Immature natural killer cell (primary cell): ENCODE results near the gene ERI2. TPM values are rescaled to one million over a fixed set of nuclear protein-coding genes. Genes with fewer than 3 reads are reported as not detected.

Experiments
- DNase-seq, 3 donors: peaks; one replicate each; pipeline ENCODE4 v3.0.0; 2022; ENCODE audit warnings: mixed read lengths in 1 of 3
- H3K27ac Mint-ChIP-seq, 6 donors: one replicate each; pipeline ENCODE4 v1.8.0; 2020; ENCODE audit warnings: mixed read lengths in 6 of 6, mild to moderate bottlenecking in 5 of 6, inconsistent platforms in 4 of 6, moderate library complexity in 3 of 6
- H3K27me3 Mint-ChIP-seq, 3 donors: one replicate each; pipeline ENCODE4 v1.8.0; 2020 to 2021; ENCODE audit warnings: low read depth in 3 of 3, mild to moderate bottlenecking in 3 of 3, mixed read lengths in 3 of 3, moderate library complexity in 3 of 3, inconsistent platforms in 1 of 3
- H3K36me3 Mint-ChIP-seq, 3 donors: one replicate each; pipeline ENCODE4 v1.8.0; 2020; ENCODE audit warnings: mixed read lengths in 3 of 3, inconsistent platforms in 2 of 3, mild to moderate bottlenecking in 2 of 3
- H3K4me1 Mint-ChIP-seq, 2 donors: one replicate each; pipeline ENCODE4 v1.8.0; 2020; ENCODE audit warnings: inconsistent platforms in 2 of 2, mild to moderate bottlenecking in 2 of 2, mixed read lengths in 2 of 2, moderate library complexity in 1 of 2
- H3K4me3 Mint-ChIP-seq, 5 donors: one replicate each; pipeline ENCODE4 v1.8.0; 2020; ENCODE audit warnings: mild to moderate bottlenecking in 5 of 5, mixed read lengths in 5 of 5, inconsistent platforms in 3 of 5, moderate library complexity in 3 of 5
- H3K9me3 Mint-ChIP-seq, 6 donors: one replicate each; pipeline ENCODE4 v1.8.0; 2020; ENCODE audit warnings: mild to moderate bottlenecking in 6 of 6, mixed read lengths in 6 of 6, inconsistent platforms in 4 of 6, moderate library complexity in 3 of 6
- polyA plus RNA-seq, 3 donors: library from polyadenylated mRNA; unstranded; fragments of 300-500 nt; fragmentation: Illumina TruSeq; gene quantifications; one replicate each; pipeline ENCODE4 v1.2.3, GENCODE V29; 2021

The ERI2 gene, protein sequence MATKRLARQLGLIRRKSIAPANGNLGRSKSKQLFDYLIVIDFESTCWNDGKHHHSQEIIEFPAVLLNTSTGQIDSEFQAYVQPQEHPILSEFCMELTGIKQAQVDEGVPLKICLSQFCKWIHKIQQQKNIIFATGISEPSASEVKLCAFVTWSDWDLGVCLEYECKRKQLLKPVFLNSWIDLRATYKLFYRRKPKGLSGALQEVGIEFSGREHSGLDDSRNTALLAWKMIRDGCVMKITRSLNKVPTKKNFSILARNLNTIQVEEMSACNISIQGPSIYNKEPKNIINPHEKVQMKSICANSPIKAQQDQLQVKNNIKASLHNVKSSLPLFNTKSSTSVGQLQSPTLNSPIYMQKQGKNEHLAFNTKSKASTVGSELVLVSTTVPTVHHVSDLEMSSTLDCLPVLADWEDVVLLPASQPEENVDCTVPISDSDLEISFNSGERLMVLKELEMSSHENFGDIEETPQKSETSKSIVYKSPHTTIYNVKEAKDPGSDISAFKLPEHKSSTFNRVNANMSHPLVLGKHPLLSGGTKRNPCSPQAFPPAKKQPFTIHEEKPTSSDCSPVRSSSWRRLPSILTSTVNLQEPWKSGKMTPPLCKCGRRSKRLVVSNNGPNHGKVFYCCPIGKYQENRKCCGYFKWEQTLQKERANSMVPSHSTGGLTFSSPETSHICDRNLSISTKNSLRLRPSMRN
- 1 to 10 TPM; 2.0 to 4.7 (median 4.2) TPM for polyA plus RNA-seq

DNA sequence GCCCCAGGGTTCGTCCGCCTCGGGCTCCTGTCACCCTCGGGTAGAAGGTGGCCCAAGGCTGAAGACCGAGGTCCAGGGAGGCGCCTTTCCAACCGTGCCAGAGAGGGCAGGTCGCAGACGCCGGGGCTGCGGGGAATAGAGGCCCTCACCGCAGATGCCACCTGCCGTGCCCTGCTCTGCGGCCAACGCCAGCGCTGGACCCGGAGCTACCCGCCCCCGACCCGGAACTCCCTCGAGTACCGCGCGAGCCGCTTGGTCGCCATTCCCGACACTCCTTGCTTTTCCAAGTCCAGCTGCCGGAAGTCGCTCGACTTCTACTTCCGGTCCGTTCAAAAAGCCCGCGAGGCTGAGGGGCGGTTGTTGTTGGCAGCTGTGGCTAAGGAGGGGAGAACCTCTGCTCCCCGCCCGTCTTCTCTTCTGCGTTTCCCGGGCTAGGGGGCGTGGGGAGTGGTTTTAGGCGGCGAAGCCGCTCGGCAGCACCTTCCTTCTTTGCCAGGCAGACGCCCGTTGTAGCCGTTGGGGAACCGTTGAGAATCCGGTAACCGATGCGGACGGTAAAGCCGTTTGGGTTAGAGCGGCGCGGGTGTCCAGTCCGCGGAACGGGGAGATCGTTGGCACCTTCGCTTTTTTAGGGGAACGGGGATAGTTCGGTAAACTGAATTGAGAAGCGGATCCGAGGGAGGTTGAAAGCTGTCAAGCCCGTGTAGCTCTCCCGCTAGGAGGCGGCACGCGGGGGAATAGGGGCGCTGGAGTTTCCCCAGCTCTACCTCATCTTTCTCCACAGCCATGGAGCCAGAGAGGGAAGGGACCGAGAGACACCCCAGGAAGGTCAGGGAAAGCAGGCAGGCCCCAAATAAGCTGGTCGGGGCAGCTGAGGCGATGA is at the start of gene ERI2, which contains the start of gene REXO5:
TSS of gene ERI2 (minus strand) at position 305 of the 883 bp plus-strand sequence. CDS start at position 263, 42 bp downstream.
TSS of gene REXO5 (plus strand) at position 360 of the 883 bp plus-strand sequence. CDS start at position 787, 427 bp downstream.
- Mint-ChIP-seq H3K4me3 (peak within 1 kb of the TSS; percentile 96 to 100 (median 98)), H3K27ac (peak within 1 kb of the TSS; percentile 88 to 97 (median 94)), H3K9me3 (no peaks in the 10 kb centered on the region), H3K36me3 (no peaks in the 10 kb centered on the region), H3K27me3 (peaks cover 0 to 5% (median 1%) of the 10 kb centered on the region in 3 donors), H3K4me1 (peaks cover 28 to 44% of the 10 kb centered on the region in 2 donors)
- DNase-seq = peak; percentile 73 to 76 (median 75)

DNA sequence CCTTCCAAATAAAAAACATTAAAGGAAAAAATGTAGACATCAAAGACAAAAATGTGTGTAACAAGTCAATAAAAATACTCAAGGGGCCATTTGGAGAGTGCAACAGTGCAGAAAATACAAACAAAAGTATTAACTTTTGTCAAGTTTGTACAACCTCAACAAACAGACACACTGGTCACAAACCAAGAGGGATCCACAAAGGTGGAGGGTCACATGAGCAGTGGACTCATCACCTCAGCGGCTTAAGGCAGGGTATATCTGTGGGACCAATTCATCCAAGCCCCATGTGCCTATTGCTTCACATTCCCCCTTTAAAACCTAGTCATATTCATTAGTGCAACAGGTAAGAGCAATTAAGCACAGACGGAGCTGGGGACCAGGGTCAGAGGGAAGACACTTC is 48.7 kb upstream of the ERI2 start:
- Mint-ChIP-seq H3K27me3 (no peaks in the 10 kb centered on the region), H3K4me1 (peaks cover 0 to 2% of the 10 kb centered on the region in 2 donors), H3K9me3 (no peaks in the 10 kb centered on the region), H3K4me3 (no peak overlapping the region), H3K36me3 (peaks cover 9 to 19% (median 11%) of the 10 kb centered on the region in 3 donors), H3K27ac (peak overlapping the region in 1 of 6 donors; percentile 18)
- no peak for DNase-seq

DNA sequence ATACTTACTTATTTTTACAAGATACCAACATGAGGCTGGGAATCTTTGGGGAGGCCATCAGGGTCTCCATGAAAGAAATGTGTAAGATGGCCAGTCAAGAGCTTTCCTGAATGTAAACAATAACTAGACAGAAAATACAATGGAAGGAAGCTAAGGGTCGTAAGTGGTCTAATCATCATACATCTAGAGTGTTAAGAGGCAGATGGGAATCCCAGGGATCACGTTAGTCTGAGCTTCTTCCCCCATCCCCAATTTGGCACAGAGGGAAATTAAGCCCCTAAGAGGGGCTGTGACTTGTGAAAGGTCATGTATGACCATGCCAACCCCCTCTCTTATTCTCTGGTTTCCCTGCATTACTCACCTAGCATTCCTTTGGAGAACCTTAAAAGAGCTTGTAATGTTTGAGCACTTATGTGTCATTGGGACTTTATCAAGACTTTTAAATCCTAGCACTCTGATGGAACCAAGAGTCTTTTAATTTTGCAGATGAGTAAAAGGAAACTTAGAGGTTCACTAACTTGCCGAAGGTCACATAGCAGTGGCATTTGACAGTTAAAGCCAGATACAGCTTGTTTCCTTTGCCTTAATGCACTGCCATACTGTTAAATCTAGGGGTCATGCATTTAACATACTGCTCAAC is 47.8 kb upstream of the ERI2 start:
- peaks cover 4 to 11% (median 11%) of the 10 kb centered on the region in 3 donors for H3K36me3 Mint-ChIP-seq
- H3K4me1 Mint-ChIP-seq = peaks cover 0 to 3% of the 10 kb centered on the region in 2 donors
- DNase-seq = no peak
- peak overlapping the region in 2 of 6 donors; percentile 8 to 40 for H3K27ac Mint-ChIP-seq
- no peaks in the 10 kb centered on the region for H3K9me3 Mint-ChIP-seq
- H3K27me3 Mint-ChIP-seq = no peaks in the 10 kb centered on the region
- H3K4me3 Mint-ChIP-seq = no peak overlapping the region

DNA sequence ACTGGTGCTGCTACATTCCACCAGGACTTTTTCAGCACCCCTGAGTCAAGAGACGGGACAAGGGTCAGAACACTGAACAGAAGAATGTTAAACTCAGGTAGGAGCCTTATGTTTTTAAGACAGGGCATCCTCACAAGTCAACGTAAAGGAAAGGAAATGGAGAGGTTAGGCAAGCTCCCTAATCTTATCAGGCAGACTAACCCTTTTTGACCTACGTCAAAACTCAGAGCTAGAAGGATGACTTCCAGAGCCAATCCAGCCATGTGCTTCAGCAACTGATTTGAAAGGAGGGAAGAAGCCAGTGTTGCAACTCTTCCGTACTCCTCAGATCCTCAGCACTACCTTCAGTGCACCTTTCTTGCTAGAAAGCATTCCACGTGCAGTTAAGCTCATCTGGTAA is 46.9 kb upstream of the ERI2 start:
- Mint-ChIP-seq H3K4me3 (no peak overlapping the region), H3K9me3 (no peaks in the 10 kb centered on the region), H3K36me3 (peaks cover 4 to 11% (median 8%) of the 10 kb centered on the region in 3 donors), H3K27me3 (no peaks in the 10 kb centered on the region), H3K27ac (no peak overlapping the region), H3K4me1 (peaks cover 0 to 3% of the 10 kb centered on the region in 2 donors)
- no peak for DNase-seq

DNA sequence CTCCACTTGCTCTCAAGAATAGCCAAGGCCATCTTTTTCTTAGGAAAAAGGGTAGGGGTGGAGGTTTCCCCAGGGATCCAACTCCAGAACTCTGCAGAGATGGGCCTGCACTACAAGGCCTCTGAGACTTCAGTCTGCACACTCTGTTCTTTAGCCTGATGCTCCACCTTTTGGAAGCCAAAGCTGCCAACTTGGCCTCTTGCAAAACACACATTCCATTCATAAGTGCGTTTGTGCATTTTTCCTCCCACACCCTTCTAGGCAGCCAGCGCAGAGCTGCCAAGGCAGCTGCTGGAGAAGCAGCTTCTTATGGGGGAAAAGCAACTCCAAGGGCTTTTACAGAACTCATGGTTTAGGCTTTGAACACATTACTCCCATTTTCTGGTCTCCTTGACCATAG is 45.3 kb upstream of the ERI2 start:
- Mint-ChIP-seq H3K27me3 (peaks cover 0 to 2% (median 0%) of the 10 kb centered on the region in 3 donors), H3K36me3 (peaks cover 4 to 8% (median 6%) of the 10 kb centered on the region in 3 donors), H3K4me1 (peaks cover 0 to 3% of the 10 kb centered on the region in 2 donors), H3K9me3 (no peaks in the 10 kb centered on the region), H3K27ac (no peak overlapping the region), H3K4me3 (no peak overlapping the region)
- DNase-seq = no peak

DNA sequence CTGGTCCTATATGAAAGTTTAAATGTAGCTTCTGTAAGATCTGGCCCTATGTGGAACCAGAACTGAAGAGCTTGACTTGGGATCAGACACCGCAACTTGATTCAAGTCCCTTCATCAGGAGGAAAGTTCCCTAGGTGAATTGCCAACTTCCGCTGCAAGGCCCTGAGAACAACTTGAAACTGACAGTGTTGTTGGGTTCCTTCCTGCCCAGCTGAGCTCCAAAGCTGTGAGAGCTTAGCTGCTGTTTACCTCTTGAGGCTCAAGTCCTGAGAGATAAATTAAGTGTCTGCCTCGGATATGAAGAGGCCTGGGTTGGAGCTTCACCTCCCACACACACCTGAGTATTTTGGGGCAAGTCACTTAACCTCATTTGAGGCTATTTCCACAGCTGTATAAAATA is 44.7 kb upstream of the ERI2 start:
- Mint-ChIP-seq H3K27me3 (peaks cover 0 to 2% (median 0%) of the 10 kb centered on the region in 3 donors), H3K4me1 (peaks cover 0 to 3% of the 10 kb centered on the region in 2 donors), H3K27ac (no peak overlapping the region), H3K36me3 (peaks cover 3 to 8% (median 4%) of the 10 kb centered on the region in 3 donors), H3K4me3 (no peak overlapping the region), H3K9me3 (no peaks in the 10 kb centered on the region)
- DNase-seq = no peak

DNA sequence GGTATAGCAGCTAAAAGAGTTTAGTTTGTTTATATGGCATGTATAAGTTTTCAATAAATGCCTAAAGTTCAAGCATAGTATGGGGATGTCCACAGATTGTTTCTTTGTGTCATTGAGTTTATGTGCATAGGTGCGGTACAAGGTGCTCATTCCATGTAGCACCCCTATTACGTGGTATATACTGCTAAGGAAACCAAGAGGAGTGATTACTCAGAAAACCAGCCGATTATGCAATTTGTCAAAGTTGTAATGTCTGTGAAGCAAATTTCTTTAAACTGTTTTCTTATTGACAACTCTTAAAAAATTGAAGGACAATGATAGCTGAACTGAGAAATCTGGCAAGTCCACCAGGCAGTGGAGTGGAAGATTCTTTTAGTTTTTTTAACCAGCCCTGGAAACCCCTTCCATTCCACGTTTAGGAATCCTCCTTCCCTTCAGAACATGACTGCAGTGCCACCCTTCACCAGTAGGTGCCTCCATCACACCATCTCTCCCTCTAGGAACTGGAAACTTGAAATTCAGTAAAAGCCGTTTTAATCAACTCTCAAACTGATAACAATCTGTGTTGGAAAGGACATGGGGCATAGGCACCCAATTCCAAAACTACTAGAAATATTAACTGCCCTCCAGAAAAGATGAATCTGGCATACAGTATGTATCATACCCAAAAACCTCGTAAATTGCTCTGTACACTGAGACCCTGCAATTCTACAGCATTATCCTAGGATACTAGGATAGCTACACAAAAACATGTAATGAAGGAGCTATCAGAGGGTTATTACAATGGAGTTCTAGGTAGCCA is 43.5 kb upstream of the ERI2 start:
- H3K4me1 Mint-ChIP-seq = peaks cover 9 to 11% of the 10 kb centered on the region in 2 donors
- no peaks in the 10 kb centered on the region for H3K9me3 Mint-ChIP-seq
- H3K4me3 Mint-ChIP-seq = no peak overlapping the region
- peak; percentile 38 to 54 (median 48) for DNase-seq
- peak overlapping the region in 1 of 6 donors; percentile 33 for H3K27ac Mint-ChIP-seq
- peaks cover 0 to 3% (median 0%) of the 10 kb centered on the region in 3 donors for H3K36me3 Mint-ChIP-seq
- peaks cover 0 to 2% (median 0%) of the 10 kb centered on the region in 3 donors for H3K27me3 Mint-ChIP-seq

DNA sequence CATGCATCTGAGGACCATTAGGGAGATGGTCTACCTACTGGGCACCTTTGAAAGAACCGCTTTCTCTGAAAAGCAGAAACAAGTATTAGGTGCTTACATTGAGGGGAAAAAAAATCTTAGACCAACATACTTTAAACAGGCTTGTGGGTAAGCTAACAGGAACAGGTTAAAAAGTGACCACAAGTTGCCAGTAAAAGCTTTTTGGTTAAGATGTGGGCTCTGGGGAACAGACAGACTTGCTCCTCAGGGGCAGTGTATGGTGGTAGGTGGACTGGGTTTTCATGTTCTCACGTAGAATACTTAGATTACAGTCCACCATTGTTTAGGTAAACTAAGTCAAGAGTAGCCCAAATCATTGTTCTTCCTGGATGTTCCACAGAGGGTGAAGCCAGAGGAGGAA is 41.3 kb upstream of the ERI2 start:
- H3K27ac Mint-ChIP-seq = peak overlapping the region in 1 of 6 donors; percentile 13
- H3K9me3 Mint-ChIP-seq = no peaks in the 10 kb centered on the region
- DNase-seq = no peak
- H3K27me3 Mint-ChIP-seq = peaks cover 0 to 2% (median 0%) of the 10 kb centered on the region in 3 donors
- no peak overlapping the region for H3K4me3 Mint-ChIP-seq
- H3K4me1 Mint-ChIP-seq = peaks cover 22 to 24% of the 10 kb centered on the region in 2 donors
- no peaks in the 10 kb centered on the region for H3K36me3 Mint-ChIP-seq

DNA sequence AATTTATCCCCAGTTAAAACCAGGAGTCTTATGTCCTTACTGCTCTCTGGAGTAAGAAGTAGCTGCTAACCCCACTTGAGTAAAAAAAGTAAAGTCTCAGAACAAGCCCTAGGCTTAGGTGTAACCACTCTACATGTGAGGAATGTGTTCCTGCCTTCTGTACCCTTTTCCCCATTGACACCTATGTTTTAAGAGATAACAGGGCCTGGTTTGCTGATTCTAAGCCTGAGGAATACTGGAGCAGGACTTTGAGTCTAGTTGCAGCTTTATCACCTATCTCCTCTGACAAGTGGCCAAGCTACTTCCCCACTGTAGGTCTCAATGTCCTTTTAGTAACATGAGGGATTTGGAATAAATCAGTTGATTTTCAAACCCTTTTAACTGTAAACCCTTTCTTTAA is 40.3 kb upstream of the ERI2 start:
- H3K27me3 Mint-ChIP-seq = peaks cover 0 to 2% (median 0%) of the 10 kb centered on the region in 3 donors
- H3K36me3 Mint-ChIP-seq = no peaks in the 10 kb centered on the region
- H3K4me1 Mint-ChIP-seq = peaks cover 22 to 24% of the 10 kb centered on the region in 2 donors
- DNase-seq = no peak
- peak overlapping the region in 1 of 6 donors; percentile 22 for H3K27ac Mint-ChIP-seq
- no peaks in the 10 kb centered on the region for H3K9me3 Mint-ChIP-seq
- no peak overlapping the region for H3K4me3 Mint-ChIP-seq

DNA sequence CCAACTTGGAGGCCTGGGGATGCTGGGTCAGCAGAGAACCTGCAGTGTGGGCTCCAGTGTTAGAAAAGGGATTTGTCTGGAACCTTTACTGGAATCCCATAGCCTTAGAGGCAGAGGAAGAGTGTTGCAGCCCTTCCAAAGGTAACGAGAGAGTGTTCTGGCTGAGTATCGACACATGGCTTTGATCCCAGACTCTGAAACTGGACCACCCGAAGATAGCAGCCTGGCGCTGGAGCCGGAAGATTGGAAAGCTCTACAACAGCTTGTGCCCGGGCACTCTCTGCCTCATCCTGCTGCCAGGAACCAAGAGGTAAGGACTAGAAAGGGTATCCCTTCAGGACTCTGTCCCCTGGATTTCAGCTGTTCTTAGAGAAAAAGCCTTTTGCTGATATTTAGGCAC is 39.8 kb upstream of the ERI2 start:
- no peak for DNase-seq
- Mint-ChIP-seq H3K9me3 (no peaks in the 10 kb centered on the region), H3K4me3 (no peak overlapping the region), H3K27me3 (peaks cover 0 to 2% (median 0%) of the 10 kb centered on the region in 3 donors), H3K27ac (peak overlapping the region in 1 of 6 donors; percentile 49), H3K4me1 (peaks cover 22 to 24% of the 10 kb centered on the region in 2 donors), H3K36me3 (no peaks in the 10 kb centered on the region)

DNA sequence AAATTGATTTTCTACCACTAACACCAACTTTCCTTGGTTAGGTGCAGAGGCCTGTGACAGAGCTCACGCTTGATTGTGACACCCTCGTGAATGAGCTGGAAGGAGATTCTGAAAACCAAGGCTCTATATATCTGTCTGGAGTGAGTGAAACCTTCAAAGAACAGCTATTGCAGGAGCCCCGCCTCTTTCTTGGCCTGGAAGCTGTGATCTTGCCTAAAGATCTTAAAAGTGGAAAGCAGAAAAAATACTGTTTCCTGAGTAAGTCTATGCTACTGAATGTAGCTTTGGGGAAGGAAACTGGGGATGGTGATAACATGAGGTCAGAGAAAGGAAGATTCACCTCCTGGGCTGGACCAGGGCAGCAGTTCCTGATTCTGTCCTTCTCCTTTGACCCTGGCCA is 38.3 kb upstream of the ERI2 start:
- Mint-ChIP-seq H3K27ac (peak overlapping the region; percentile 49 to 91 (median 80)), H3K36me3 (no peaks in the 10 kb centered on the region), H3K27me3 (peaks cover 0 to 2% (median 0%) of the 10 kb centered on the region in 3 donors), H3K4me3 (peak overlapping the region in 3 of 5 donors; percentile 20 to 28 (median 23)), H3K4me1 (peaks cover 20 to 22% of the 10 kb centered on the region in 2 donors), H3K9me3 (no peaks in the 10 kb centered on the region)
- no peak for DNase-seq

DNA sequence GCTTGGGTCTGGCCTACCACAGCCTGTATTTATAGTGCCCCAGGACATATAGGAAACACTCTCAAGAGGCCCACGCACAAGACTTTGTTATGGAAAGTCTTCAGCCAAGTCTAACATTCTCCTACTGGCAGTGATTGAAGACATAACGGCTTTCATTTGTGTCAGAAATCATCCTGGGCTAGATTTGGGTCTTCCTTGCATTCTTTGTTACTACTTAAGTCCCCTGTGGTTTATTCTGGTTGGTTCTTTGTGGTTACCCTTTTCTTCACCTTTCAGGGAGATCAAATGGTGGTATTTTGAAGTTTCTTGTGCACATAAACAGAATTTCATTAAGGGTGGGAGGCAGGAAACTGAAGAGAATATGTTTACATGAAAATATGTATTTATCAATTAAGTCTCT is 37.8 kb upstream of the ERI2 start:
- peak overlapping the region; percentile 20 to 59 (median 37) for H3K4me3 Mint-ChIP-seq
- DNase-seq = peak in 2 of 3 donors; percentile 4 to 16
- H3K27ac Mint-ChIP-seq = peak overlapping the region; percentile 49 to 91 (median 80)

More for the DNA sequence above, 37.8 kb upstream of the ERI2 start:
- H3K4me1 Mint-ChIP-seq = peaks cover 20 to 22% of the 10 kb centered on the region in 2 donors
- no peaks in the 10 kb centered on the region for H3K9me3 Mint-ChIP-seq
- peaks cover 0 to 3% (median 0%) of the 10 kb centered on the region in 3 donors for H3K27me3 Mint-ChIP-seq
- no peaks in the 10 kb centered on the region for H3K36me3 Mint-ChIP-seq
